B cell (primary cell): ENCODE data around the gene PXK.

Experiments used
- EZH2 ChIP-seq: IDR thresholded peaks from 2 replicates; pipeline ENCODE4 v1.6.1; 2012; ENCODE audit warnings: borderline replicate concordance, low read depth, mild to moderate bottlenecking, moderate library complexity, low read length; ENCODE audit not compliant: insufficient read depth, poor library complexity, severe bottlenecking
- TF ChIP-seq, protein P1 (sequence below): fragments of 200-600 bp; IDR thresholded peaks from one replicate; pipeline ENCODE4 v1.8.0; 2022; ENCODE audit warnings: antibody characterized with exemption, mild to moderate bottlenecking

DNA sequence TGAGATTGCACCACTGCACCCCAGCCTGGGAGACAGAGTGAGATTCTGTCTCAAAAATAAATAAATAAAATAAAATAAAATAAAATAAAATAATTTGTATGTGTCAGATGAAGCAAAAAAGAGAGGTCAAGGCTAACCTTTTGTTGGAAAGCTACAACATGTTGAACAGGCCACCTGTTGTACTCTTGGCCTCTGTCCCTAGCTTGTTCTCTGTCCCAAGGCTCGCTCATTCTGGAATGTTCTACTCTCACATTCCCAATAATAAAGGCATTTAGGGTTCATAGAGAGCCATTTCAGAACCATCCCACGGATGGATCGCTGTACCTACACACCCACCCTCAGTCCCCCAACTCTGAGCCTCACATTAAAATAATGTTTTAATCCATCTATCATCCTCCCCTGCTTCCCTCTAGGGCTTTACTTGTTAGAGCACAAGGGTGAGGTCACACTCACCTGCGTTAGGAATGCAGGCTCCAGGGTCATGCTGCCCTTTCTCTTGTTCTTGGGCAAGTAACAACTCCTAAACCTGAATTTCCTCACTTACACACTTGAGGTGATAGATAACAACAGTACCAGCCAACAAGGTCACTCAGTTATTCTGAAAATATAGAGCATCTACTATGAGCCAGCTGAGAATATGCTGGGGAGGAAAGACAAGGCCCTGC is 134.3 kb downstream of the PXK start:
- TF ChIP-seq, protein P1, sequence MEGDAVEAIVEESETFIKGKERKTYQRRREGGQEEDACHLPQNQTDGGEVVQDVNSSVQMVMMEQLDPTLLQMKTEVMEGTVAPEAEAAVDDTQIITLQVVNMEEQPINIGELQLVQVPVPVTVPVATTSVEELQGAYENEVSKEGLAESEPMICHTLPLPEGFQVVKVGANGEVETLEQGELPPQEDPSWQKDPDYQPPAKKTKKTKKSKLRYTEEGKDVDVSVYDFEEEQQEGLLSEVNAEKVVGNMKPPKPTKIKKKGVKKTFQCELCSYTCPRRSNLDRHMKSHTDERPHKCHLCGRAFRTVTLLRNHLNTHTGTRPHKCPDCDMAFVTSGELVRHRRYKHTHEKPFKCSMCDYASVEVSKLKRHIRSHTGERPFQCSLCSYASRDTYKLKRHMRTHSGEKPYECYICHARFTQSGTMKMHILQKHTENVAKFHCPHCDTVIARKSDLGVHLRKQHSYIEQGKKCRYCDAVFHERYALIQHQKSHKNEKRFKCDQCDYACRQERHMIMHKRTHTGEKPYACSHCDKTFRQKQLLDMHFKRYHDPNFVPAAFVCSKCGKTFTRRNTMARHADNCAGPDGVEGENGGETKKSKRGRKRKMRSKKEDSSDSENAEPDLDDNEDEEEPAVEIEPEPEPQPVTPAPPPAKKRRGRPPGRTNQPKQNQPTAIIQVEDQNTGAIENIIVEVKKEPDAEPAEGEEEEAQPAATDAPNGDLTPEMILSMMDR, result no peak
- no peak for TF ChIP-seq EZH2
